NCI-H2029 (cell line): ENCODE measurements around the gene RALBP1.
A peak's percentile ranks its signal among the peaks of the same experiment; 100 is the strongest.
"Not testable (repeated sequence)": the region's sequence is repeated elsewhere in the genome, so short reads cannot be mapped to it uniquely, and the experiment has no call there.

Experiments used
- DNase-seq: peaks from one replicate; lab custom pipeline; 2025; lab: John Stamatoyannopoulos, UW

The RALBP1 gene

DNA sequence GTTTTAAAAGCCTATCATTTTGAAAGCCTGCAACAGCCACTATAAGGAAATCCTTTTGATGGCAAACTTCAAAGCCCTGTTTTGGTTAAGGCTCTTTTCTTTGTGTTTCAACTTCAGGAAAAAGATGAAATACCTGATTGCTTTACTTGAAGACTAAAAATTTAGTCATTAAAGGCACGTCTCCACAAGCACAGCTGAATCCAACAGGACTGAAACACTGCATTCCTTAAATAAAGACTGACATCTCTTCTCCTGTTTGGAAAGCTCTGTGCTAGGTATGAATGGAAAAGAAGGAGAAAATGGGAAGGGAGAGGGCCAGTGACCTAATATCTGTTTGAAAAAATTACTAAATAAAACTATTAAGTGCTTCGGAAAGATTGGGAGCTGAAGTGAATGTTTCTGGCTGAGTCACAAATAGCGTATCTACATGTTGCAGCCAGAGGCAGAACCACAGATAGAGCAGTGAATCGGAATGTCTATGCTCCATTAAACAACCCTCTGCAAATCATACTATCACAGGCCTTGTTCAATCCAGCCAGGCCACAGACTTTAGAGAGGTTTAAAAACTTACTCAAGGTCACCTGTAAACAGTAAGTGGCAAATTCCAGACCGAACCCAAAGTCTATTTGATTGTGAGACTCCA, 21.1 kb upstream of the RALBP1 start:
- DNase-seq, result no peak

DNA sequence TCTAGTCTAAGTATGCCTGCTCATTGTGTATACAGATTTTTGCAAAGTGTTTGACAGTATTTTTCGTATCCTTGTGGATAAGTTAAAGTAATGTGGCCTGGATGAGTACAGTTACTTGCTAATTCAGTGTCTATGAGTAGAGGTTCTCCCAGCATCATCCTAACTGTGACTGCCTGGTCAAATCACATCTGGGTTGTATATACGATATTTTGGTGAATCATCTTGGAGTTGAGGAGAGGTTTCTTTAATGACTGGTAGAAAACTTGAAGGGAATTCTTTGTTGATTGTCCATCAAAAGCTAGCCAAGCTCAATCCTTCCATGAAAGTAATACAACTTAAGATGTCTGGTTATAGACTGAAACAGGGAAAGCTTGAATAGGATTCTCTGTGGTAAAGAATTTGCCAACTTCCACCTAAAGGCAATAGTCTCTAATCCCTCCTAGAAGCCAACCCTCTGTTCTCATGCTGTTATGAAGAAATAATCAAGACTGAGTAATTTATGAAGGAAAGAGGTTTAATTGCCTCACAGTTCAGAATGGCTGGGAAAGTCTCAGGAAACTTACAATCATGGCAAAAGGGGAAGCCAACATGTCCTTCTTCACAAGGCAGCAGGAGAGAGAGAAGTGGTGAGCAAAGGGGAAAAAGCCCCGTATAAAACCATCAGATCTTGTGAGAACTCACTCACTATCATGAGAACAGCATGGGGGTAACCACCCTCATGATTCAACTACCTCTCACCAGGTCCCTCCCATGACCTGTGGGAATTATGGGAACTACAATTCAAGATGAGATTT, 19.4 kb upstream of the RALBP1 start:
- no peak for DNase-seq

DNA sequence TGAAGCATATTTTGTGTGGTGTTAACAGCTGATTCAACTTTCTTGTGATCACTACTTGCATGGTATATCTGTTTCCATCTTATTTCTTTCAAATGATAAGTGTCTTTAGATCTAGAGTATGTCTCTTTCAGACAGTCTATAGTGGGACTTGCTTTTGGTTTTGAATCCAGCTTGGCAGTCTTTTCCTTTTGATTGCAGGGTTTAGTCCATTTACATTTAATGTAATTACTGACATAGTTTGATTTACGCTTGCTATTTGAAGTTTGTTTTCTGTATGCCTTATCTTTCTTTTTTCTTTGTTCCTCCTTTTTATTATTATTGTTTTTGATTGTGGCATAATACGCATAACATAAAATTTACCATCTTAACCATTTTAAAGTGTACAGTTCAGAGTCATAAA, 9.2 kb upstream of the RALBP1 start:
- DNase-seq, result no peak

DNA sequence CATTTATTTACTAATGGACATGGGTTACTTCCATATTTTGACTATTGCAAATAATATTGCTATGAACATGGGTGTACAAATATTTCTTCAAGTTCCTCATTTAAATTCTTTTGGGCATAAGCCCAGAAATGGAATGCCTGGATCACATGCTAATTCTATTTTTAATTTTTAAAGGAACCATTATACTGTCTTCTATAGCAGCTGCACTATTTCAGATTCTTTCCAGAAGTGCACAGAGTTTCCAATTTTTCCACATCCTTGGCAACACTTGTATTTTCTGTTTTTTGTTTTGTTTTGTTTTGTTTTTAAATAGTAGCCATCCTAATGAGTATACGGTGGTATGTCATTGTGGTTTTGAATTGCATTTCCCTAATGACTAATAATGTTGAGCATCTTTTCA, 8.5 kb upstream of the RALBP1 start:
- DNase-seq, result no peak

DNA sequence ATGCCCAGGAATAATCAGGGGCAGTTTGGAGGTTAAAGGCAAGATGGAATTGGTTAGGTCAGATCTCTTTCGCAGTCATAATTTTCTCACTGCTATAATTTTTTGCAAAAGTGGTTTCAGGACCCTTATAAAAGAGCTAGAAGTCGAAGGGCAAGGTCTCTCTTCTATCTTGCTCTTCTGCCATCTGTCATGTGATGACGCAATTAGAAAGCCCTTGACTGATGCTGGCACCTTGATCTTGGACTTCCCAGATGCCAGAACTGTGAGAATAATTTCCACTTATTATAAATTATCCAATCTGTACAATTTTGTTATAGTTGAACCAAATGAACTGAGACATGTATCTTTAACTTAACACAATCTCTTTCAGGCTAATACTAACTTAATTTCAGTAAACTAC, 6.3 kb upstream of the RALBP1 start:
- DNase-seq, result no peak

DNA sequence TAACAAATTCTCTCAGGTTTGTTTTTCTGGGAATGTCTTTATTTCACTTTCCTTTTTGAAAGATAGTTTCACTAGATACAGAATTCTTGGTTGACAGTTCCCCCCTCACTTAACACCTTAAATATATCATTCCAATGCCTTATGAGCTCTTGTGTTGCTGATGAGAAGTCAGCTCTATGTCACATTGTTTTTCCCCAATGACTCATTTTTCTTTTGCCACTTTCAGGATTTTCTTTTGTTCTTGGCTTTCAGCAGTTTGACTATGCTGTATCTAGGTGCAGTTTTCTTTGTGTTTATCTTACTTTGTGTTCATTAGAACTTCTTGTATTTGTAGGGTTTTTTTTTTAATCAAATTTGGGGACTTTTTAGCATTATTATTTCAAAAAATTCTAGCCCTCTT, 5.6 kb upstream of the RALBP1 start:
- no peak for DNase-seq

DNA sequence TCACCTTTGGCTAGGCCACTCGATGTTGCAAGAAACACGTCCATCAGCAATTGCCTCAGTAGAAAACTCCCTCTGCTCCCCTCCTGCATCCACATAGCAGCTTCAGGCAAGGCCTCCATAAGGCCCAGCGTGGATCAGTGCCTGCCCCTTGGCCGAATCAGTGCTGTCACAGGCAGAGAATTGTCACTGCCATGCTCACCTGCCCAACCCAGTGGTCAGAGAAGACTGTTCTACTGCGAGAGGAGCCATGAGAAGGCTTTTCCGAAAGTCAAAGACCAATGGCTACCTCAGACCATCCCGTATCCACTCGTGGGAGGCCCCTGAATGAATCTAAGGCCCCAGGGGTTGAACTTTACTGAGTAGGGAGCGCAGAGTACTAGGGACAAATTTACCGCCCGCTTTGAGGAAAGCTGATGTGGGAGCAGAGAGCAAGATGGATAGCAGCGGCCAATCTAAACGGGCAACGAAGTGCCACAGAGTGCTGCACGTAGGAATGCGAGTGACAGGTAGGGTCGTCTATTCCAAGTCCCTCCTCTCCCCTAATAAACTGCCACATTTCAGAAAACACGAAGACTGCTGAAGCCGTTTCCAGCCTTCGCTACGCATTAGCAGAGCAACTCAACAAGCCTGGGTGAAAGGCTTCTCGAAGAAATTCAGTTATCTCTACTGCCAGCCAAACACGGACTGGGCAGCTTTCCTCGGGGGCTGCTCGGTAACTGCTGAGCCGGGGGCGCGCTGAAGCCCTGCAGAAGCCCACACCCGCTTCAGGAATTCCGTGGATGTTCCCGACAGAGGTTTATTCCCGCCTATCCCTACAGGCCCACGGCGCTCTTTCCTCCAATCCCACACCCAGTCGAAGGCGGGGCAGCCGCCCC, 968 bp upstream of the RALBP1 start:
- DNase-seq, result peak; percentile 53

DNA sequence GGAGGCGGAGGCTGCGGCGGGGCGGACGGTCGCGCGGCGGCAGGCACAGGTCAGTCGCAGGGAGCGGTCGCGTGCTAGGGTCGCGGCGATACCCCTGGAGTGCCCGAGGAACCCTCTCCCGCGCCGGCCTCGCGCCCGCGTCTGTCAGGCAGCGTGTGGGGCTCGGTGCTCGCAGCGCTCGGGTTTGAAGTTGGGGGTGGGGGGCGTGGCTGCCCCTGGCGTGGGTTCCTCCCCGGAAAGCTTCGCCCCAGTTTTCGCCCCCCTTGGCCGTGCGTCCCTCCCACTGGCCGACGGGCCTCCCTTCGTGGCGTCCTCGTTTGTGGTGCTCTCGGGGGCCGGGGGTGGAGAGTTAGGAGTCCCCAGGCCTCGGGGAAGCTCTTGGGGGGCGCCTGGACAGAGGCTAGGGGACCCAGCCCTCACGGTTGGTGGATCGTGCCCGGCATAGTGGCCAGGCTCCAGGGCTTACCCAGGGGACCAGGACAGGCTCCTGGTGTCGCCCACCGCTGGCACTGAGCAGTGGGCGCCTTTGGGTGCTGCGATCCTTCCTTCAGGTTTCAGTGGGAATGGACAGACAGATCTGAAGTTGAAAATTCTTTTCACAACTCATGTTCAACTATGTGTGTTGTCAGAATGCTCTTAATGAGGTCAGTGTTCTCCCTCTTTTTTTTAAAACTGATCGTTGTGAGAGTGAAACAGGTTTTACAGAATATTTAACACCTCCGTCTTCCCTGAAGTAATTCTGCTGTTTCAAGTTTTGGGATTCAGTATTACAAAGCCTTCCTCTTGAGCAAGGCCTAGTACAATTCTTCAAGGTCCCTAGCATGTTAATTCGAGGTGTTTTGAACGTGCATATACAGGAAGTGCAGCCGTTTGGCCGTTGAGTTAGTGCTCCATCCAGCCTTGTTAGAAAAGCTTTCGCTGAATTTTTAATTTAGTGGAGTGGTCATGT, 604 bp downstream of the RALBP1 start:
- peak; percentile 1 for DNase-seq

DNA sequence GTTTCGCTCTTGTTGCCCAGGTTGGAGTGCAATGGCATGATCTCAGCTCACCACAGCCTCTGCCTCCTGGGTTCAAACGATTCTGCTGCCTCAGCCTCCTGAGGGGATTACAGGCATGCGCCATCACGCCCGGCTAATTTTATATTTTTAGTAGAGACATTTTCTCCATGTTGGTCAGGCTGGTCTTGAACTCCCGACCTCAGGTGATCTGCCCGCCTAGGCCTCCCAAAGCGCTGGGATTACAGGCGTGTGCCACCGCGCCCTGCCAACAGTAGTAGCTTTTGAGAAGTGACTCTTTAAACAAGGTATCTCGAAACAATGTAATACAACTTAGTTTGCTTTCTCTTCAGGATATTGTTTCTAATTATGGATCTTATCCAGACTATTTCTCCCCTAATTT, 1.6 kb downstream of the RALBP1 start:
- DNase-seq, result not testable (repeated sequence)

DNA sequence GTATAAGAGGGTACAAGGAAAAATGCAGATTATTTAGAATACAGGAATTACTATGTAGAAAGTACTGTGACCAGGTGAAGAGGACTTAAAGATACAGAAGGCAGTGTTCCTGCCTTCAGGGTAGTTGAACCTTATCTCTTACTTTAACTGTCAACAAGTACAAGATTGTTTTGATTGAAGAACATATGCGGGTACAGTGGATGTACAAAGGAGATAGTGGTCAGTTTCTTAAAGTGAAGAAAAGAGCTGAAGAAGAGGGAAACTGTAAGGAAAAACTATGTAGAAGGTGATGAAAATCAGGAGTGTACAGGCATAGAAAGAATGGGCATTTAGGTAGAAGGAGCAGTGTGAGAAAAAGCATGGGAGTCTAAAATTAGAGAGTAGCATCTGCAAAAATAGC, 2.2 kb downstream of the RALBP1 start:
- no peak for DNase-seq

DNA sequence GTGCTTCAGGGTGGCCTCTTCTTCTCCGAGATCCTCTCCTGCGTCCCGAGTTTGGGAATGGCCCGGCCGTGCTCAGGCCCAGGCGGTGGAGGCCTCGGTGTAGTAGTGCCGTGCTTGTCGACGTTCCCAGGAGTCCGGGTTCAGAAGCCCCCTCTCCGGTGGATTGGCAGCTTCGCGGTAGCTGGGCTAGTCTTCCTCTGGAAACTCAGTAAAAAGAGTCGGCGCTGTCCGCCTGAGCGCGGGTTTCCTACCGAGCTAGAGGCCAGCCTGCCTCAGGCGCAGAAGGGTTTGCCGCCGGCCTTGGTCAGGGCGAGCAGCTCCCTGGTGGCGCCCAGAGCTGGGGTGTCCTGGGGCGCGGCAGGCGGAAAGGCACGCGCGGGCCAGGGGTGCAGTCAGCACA, 3.2 kb downstream of the RALBP1 start:
- DNase-seq, result no peak

DNA sequence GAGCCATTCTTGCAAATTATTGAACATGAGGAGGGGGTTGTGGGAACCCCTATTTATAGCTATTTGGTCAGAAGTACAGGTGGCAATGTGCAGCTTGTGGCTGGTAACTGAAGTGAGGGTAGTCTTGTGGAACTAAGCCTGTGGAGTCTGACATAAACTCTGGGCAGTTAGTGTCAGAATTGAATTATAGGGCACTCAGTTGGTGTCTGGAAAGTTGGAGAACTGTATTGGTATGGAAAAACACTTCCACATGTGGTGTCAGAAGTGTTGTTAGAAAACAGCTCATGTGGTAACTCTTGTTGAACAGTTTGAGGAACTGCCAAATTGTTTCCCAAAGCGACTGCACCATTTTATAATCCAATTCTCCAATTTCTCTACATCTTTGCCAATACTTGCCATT, 7.5 kb downstream of the RALBP1 start:
- no peak for DNase-seq

DNA sequence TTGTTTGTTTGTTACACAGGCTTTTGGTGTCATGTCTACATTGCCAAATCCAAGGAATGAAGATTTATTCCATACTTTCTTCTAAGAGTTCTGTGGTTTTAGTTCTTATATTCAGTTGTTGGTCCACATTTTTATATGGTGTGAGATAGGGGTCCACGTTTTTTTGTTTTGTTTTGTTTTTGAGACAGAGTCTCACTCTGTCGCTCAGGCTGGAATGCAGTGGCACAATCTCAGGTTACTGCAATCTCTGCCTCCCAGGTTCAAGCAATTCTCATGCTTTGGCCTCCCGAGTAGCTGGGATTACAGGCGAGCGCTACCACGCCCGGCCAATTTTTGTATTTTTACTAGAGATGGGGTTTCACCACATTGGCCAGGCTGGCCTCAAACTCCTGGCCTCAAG, 8.2 kb downstream of the RALBP1 start:
- DNase-seq, result no peak

DNA sequence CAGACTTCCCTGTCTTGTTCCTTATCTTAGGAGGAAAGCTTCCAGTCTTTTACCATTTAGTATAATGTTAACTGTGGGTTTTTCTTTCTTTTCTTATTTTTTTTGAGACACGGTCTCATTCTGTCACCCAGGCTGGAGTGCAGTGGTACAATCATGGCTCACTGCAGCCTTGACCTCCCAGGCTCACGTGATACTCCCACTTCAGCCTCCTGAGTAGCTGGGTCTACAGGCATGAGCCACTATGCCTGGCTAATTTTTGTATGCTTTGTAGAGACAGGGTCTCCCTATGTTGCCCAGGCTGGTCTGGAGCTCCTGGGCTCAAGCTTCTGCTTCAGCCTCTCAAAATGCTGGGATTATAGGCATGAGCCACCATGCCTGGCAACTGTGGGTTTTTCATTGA, 9.5 kb downstream of the RALBP1 start:
- DNase-seq, result not testable (repeated sequence)

DNA sequence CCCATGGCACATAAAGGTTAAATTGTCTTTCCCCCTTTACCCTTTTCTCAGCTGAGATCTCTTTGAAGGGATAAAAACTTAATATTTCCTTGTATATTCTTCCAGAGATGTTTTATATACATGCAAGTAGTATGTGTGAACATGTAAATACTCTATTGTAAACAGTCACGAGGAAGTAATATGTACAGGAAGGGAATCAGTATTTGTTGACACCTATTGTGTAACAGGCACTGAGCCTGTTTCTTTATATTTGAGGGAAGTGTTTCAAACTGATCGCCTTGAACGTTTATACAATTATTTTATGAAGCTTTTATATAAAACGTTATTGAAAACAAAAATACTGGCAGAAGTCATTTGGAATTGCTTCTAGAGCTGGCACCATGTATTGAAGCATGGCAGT, 13.2 kb downstream of the RALBP1 start:
- no peak for DNase-seq

DNA sequence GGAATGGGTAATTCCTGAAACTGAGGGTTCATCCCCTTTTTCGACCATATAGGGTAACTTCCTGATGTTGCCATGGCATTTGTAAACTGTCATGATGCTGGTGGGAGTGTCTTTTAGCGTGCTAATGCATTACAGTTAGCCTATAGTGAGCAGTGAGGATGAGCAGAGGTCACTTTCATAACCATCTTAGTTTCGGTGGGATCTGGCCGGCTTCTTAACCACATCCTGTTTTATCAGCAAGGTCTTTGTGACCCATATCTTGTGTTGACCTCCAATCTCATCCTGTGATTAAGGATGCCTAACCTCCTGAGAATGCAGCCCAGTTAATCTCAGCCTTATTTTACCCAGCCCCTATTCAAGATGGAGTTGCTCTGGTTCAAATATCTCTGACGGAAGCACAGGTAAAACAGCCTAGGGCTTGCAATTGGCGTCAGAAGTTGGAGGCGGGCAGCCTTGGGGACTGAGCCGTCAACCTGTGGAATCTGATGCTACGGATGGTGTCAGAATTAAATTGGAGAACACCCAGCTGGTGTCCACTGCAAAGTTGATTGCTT, 19.5 kb downstream of the RALBP1 start:
- DNase-seq, result no peak

DNA sequence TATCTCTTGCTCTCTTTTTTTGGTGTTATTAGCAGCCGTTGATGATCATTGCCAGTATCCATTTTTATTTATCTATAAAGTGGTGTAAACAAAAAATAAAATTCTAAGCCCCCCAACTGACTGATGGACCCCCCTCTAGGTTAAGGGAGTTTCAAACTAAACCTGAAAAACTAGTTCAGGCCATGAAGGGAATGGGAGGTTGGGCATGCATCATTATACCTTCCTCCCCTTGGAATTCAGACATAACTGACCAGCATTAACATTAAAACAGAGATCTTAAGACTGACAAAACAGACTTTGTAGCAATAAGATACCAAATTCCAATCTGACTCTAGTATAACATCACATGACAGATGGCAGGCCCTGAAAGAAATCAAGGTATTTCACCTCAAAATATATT, 20.2 kb downstream of the RALBP1 start:
- no peak for DNase-seq

DNA sequence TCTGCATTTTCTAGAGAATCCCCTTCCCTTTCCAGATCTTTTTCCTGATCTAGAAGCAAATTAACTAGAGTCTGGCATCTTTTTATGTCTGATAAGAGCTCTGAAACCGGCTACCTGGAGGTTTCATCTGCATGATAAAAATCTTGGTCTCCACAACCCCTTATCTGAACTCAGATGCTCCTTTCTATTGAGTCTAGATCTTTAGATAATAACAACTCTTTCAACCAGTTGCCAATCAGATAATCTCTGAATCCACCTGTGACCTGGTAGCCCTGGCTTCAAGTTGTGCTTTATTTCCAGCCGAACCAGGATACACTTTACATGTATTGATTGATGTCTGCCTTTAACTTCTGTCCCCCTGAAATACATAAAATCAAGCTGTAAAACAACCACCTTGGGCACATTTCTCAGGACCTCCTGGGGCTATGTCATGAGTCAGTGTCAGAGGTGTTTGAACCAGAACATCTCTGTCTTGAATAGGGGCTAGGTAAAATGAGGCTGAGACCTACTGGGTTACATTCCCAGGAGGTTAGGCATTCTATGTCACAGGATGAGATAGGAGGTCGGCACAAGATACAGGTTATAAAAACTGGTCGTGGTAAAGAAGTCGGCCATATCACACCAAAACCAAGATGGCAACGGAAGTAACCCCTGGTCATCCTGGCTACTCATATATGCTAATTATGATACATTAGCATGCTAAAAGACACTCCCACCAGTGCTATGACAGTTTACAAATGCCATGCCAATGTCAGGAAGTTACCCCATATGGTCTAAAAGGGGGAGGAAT, 20.8 kb downstream of the RALBP1 start:
- DNase-seq, result no peak

DNA sequence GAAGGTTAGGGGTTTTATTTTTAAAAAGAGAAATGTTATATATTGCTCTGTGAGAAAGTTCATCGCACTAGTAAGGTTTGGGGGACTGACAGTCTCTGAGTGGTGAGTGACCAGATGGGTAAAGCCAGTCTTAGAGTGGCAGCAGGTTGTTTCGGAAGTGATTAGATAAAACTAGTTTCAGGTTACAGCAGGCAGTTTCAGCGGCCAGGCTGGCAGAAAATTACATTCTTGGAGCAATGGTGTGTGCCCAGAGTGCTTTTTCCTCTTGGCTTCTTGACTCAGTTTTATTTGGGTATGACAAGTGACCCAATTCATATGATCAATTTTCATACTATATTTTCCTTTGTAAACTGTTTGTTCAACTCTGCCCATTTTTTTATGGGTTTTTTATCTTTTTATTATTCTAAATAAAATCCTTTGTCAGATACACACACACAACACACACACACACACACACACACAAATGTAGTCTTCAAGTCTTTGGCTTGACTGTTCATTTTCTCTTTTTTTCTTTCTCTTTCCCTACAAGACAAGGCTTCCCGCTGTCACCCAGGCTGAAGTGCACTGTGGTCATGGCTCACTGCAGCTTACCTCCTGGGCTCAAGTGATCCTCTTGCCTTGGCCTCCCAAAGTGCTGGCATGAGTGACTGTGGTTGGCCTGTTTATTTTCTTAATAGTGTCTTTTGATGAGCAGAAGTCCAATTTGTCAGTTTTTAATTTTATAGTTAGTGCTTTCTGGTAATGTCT, 30.9 kb downstream of the RALBP1 start:
- peak; percentile 29 for DNase-seq

DNA sequence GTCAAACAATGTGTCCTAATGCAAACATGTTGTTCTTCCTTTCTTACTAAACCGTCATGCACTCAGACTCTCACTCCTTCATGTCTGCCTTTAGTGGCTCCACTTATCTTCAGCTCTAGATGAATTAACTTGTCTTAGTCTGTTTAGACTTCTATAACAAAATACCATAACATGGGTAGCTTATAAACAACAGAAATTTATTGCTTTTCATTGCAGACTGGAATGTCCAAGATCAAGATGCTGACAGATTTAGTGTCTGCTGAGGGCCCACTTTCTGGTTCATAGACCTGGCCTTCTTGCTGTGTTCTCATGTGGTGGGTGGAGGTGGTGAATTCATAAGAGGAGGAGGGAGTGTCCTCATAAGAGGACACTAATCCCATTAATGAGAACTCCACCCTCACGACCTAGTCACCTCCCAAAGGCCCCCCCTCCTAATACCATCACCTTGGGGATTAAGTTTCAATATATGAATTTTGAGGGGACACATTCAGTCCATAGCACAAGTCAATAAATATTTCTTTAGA, 32.3 kb downstream of the RALBP1 start:
- DNase-seq, result no peak
